Activated CD8-positive, alpha-beta memory T cell treated with anti-CD3 and anti-CD28 coated beads, Interleukin-2, amount 50 U/mL, for 4 hours (primary cell): Measurements from ENCODE around the gene LOXL3.

Experiments used
- DNase-seq: peaks from one replicate; pipeline ENCODE4 v3.0.0-alpha.2; 2020

The LOXL3 gene

DNA sequence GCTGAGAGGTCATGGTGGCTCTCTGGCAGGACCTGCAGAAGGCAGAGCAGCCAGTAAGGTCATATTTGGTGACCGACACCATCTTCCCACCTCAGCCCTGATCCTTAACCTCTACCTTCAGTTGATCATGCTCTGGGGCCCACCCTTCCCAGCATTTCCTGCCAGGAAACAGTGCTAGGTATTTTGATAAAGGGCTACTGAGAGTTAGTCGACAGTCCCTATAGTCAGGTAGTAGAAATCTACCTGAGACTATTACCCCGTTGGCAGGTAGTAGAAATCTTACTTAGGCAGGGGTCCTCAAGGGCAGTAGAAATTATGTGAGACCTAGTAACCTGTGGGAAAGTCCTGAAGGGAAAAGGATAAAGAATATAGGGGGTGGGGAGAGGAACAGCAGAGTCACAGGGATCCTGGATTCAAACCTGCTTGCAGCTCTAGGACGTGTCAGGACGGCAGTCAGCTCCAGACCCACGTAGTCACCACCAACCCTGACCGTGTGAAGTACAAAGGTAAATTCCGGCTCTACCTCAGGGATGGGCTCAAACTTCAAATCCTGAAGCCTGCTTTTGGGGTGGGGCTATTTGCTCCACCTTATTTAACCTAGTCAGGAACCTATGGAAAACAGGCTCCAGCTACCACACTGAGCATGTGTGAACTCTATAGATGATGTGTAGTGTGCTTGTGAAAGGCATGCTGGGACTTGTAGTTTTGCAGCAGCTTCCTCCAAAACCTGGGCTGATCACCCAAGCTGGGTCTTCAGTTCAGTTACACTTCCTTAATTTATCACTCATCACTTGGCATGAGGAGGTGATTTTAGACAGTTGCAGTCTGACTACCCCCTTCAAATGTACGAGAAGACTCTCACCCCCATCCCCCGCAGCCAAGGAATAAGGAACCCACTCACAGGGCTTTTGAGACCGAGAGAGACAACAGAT lies 27.8 kb downstream of the LOXL3 start, which contains the start of gene DQX1:
DQX1 (minus strand) TSS at position 515 of the 932 bp plus-strand sequence; CDS start at position 13, 502 bp downstream.
- DNase-seq: no peak

DNA sequence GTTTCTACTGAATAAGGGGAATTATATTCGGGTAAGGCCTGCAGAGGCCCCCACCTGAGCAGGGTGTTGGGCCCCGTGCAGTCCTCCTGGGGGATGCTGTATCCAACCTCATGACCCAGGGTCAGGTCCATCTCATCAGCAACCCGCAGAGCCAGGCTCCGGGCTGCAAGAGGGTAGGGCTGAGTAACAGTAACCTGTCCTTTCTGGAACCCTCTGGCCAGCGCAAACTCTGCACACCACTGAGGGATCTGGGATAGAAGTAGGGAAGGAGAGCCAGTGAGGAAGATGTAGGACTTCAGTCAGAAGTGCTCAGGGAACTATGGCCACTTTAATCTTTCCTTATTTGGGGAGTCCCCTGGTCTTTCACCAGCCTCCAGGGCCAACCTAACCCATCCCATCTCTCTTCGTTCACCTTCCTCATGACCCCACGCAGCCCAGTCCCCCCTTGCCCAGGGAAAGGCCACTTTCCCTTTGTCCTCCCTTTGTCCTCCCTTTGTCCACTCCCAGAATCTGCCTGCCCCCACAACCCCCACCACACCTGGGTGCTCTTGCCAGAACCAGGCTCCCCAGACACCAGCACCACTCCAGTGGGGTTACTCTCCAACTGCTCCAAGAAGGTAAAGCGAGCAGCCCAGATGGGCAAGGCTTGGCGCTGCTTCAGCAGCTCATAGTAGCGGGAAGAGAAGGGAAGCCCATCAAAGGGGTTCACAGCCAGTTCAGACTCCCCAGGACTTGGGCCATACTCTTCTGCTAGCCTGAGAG lies 28.6 kb downstream of the LOXL3 start:
- DNase-seq: no peak

DNA sequence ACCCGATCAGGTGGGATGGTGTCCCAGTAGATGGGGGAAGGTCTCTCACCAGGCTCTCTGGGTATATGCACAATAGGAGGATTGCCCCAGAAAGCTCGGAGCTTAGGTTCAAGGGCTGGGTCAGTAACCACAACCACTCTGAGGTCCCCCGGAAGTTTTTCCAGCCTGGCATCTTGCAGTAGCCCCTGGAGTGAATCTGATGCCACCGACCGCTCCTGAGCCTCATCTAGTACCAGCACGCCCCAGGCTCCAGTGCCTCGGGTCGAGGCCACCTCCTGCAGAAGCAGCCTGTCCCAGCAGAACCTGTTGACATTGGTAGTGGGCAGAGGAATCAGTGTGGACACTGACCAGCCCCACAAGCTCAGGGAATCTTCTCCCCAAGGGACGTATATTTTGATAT lies 29.7 kb downstream of the LOXL3 start:
- no peak for DNase-seq

DNA sequence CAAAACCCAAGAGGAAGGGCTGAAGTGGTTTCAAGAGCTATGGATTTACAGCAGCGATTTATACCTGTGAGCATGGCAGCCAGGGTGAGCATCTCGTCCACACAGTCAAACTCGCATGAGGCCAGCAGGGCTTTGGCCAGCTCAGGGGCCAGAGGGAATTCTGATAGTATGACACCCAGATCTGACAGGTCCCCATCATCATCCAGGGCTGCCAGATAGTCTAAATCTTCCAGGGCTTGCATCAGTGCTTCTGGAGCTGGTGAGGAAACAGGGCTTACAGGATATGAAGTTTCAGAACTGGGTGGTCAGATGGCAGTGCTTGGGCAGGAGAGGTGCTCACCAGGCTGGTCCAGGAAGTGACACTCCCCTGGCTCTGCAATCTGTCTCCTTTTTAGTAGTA lies 31.2 kb downstream of the LOXL3 start:
- no peak for DNase-seq

DNA sequence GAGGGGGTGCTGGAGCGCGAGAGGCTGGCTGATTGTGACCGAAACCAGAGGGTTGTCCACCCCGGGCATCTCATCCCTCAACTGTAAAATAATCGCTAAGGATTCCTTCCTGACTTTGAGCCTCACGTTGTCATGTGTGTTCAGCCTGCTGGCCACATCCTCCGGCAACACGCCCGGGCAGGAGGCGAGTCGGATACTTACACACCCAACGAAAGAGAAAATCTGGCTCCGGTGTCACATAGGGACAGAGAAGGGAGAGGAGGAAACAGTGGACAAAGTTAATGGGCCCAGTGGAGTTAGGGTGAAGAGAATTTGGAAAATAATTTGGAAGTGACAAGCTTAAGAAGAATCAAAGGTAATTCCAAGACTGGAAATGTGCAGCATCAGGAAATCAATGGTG lies 37.1 kb downstream of the LOXL3 start:
- no peak for DNase-seq

DNA sequence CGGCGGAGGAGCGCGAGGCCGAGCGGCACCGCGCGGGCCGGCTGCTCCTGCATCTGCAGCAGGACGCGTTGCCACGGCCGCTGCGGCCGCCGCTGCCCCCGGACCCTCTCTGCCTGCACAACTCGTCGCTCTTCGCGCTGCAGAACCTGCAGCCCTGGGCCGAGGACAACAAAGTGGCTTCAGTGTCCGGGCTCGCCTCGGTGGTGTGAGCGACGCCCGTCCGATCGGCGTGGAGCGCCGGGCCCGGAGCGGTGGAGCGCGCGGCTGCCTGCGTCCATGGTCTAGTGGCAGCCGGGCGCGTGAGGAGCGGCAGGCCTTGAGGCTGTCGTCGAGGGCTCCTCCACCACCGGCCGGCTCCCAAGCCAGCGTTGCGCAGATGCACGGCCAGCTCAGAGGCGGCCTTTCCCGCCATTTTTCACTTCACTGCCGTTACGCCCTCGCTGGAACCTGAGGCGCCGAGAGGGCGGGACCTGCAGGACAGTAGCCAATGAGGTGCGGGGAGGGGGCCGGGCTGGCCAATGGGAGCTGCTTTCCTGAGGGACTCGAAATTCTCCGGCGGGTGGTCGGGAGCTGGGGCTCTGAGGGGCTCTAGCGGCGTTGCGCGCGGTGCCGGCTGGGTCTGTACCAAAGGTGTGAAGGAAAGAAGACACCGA lies 37.6 kb downstream of the LOXL3 start:
- peak; percentile 78 for DNase-seq

DNA sequence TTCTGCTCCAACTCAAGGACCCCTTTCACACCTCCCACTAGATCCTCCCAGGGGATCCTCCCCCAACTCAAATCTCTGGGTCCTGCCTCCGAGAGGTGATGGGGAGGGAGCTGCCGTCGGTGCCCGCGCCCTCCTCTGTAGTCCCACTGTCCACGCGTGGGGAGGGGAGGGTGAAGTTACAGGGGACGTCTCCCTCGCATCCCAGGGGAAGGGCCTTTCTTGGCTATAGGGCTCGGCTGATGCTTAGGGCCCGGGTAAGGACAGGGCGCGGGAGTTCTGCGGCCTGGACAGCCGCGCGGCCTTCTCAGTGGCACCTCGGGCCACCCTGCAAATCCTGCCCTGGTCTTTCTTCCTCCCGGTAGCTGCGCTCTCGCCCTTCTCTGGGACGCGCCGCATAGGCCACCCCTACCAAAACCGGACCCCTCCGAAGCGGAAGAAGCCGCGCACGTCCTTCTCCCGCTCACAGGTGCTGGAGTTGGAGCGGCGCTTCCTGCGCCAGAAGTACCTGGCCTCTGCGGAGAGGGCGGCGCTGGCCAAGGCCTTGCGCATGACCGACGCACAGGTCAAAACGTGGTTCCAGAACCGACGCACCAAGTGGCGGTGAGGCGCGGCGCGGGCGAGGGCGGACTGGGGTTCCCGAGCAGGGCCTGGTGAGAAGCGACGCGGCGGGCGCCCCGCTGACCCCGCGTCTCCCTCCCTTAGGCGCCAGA lies 38.3 kb downstream of the LOXL3 start:
- DNase-seq: no peak

DNA sequence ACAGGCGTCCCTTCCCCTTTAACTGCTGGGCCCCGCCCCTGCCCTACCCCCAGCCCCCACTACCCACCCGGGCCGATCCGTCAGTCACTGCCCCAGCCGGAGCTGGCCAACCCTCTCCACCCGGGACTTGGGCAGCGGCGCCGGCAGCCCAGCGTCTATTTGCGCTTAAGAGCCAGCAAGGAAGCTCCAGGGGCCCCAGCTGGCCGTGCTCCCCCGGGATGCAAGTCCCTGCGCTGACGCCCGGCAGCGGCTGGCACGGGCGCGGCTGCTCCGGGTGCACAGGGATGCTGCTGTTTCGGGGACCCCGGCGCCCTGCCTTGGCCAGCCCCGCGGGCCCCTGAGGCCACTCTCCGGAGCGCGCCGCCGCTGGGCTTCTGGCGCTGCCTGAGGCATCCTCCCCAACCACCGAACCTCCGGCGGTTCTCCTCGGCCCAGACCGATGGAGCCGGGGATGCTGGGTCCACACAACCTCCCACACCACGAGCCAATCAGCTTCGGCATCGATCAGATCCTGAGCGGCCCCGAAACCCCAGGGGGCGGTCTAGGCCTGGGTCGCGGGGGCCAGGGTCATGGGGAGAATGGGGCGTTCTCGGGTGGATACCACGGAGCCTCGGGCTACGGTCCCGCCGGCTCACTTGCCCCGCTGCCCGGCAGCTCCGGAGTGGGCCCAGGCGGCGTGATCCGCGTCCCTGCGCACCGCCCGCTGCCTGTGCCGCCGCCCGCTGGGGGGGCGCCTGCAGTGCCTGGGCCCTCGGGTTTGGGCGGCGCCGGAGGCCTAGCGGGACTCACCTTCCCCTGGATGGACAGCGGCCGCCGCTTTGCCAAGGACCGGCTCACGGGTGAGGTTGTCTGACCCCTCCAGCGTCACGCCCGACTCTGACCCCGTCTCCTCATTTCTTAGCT lies 39.1 kb downstream of the LOXL3 start, which contains the start of gene TLX2:
TLX2 (plus strand) TSS at position 83 of the 903 bp plus-strand sequence; CDS start at position 440, 357 bp downstream.
- DNase-seq: no peak

DNA sequence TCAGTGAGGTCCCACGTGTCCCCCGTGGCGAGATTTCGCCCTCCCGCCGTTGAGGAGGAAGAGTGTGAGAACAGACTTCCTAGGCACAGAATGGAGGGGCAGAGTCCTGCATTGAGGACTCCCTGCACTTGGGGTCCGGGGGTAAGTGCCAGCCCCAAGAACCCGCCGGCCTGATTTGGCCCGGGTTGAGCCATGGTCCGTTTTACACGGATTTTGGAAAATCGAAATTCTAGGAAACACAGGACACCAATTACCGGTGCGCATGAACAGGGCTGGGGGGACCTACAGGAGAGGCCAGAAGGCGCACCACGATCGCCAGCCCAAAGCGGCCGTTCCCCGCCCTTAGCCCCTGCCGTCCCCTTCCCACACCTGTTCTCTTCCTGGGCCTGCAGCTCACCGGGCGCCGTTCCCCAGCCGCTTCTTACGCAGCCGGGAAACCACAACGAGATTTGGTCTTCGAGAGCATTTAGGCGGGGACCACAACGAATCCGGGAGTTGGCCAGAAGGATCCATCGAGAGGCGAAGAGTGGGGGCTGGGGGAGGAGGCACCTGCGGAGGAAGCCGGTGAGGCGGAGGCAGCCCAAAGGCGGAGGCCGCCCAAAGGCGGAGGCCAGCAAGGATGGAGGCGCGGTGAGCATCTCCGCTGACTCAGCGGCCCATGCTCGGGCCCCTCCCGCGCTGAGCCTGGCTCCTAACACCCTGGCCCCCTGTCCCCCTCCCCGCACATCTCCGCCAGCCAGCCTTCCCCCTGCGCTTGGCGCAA lies 40.0 kb downstream of the LOXL3 start:
- DNase-seq: no peak

DNA sequence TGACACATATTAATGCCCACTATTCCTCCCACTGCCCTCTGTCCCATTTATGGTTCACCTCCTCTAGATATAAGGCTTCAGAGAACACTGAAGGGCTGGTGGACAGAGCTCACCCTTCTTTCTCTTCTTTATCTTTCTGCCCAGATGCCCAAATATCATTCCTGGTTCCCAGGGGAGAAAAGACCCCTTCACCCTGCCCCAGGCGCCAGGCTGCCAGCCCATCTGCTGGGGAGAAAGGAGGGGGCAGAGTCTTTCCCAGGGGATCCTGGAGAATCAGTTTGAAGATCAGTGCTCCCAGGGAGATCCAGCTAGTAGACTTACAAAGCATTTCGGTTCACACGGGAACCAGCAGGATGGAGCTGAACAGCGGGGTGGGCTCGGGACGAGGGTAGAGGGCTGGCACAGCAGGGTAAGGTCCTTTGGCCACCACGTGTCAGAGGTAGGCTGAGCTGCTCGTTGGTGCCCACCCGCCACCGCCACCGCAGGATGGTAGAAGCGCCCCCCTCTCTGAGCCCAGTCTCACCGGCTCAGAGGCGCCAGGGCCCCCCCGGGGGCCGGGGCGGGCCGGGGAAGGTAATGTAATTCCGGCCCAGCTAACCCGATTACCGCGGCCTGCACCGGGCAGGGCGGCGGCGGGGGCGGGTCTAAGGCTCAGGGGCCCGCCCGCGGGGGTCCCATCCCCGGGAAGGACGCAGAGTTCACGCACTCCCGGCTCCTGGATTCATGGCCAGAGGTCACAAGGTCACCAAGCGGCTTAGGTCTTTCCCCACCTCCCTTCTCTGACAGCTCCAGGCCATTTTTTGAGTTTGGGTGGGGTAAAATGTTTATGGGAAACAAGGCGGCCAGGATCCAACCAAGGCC lies 40.8 kb downstream of the LOXL3 start:
- no peak for DNase-seq

DNA sequence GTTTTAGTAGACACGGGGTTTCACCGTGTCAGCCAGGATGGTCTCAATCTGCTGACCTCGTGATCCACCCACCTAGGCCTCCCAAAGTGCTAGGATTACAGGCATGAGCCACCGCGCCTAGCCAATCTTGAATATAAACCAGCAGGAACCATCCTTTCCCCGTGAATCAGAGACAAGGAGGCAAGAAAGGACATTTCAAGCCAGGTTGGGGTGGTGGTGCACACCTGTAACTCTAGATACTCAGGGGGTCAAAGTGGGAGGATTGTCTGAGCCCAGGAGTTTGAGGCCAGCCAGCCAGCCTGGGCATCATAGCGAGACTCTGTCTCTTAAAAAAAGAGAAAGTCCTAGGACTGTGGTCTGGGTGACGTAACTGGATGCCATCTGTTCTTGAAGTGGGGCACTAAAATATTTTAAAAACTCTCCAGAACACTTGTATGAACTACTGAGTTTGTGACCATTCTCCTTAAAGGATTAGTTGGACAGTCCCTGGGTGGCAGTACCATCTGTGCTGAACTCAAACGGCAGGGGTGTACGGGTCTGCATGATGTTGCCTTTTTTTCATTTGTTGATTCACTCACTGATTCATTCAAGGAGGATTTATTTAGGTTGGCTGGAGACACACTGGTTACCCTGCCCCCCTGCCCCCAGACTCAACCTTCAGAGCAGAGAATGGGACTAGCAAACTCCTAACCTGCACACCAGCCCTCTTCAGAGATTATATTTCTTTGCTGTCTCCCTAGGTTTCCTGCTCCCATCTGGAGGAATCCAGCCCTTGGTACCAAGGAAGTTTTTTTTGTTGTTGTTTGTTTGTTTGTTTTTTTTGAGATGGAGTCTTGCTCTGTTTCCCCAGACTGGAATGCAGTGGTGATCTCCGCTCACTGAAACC lies 42.4 kb downstream of the LOXL3 start:
- DNase-seq: no peak

DNA sequence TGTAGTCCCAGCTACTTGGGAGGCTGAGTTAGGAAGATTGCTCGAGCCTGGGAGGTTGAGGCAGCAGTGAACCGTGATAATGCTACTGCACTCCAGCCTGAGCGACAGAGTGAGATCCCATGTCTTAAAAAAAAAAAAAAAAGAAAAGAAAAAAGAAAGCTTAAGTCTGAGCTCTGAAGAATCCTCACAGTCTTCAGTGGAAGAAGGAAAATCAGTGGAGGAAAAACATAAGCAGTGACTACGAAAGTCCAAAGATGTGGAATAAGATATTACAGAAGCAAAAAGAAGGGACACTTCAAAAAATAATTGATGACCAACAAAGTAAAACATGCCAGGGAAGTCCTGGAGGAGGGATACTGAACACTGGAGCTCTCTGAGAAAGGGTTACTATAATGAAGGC lies 43.5 kb downstream of the LOXL3 start:
- no peak for DNase-seq

DNA sequence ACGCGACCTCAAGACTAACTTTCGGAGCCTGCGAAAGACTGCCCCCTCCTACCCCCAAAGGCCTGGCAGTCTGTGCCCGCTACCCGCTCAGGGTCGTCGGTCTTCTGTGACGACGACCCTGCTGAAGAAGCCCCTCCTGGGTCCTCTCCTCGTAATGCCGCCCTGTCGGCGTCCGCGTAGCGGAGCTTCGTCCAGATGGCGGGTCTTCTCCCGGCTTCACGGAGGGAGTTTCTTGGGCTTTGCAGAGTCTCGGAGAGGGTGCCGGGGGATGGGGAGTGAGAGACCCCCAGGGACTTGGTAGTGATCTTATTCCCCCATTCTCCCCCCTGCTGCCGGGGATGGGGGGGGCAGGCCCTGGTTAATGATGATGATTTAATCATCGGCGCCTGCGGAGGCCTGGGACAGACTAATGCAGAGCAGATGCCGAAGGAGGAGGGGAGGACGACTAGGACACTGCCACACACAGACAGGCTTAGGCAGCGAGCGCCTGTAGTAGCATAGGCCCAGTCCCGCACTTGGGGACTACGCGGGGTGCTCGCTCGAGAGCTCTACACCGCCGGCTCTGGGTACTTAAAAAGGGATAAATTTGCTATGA lies 45.7 kb downstream of the LOXL3 start:
- DNase-seq: peak; percentile 38

DNA sequence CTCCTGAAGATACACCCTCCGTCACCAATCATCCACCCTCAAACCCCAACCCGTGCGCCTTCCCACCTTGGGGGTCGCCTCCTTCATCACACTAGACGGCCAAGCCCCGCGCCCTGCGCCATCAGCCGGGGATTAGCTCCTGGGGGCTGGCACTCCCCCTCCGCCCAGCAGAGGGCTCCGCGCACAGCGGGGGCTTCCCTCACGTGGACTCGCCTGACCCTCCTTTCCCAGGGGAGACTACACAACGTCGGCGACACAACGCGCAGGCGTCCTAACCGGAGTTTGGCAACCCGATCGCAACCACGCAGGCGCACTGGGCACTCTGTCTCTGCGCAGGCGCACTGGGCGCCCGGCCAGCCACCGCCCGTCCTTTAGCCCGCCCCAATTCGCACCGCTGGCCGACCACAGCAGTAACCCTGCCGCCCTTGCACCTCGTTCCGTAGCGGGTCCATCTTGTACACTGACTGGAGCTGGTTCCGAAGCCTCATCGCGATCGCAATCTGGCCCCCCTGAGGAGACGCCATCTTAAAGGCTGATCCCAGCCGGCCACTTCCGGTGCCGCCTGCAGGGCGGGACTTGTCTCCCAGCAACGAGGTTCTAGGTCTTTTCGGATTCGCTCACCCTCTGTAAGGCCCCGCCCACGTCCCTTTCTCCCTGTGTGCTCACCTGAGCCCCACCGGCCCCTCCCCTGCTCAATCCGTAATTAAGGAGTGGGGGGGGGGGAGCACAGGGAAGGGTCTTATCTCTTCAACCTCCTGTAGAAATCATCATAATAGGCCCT lies 46.4 kb downstream of the LOXL3 start, which contains the start of gene PCGF1:
PCGF1 (minus strand) TSS at position 551 of the 781 bp plus-strand sequence; CDS start at position 524, 27 bp downstream.
- peak; percentile 100 for DNase-seq

DNA sequence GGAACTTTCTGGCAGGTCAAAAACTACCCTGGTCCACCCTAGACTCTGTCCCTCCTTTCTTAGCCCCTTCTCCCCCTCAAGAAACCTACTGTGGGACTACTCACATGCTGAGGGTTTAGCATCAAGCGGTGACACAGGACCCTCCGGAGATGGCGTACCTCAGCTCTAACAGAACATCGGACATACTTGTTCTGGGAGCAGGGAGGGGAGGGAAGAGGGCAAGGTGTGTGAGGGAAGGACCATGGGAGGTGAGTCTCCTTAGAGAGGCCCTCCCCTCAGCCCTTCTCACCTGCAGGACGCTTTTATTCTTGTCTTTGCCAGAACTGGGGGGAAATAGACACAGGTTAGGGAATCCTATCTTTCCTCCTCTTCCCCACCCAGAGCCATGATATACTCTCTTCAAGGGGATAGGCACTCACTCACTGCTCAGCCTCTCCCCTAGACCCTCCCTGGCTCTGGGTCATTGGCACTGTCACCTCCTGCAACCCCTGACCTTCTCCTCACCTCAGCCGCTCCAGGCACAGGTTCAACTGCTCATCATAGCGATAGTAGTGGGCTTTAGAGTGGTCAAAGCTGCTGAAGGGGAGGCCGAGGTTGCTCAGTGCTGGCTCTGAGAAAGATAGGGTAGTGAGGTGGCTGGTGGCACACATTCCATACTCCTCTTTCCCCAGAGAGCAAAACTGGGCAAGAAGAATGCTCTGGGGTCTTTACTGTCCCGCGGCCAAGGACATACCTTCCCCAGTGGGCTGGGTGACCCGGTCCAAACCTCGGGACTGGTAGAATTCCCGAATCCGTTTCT lies 48.1 kb downstream of the LOXL3 start:
- no peak for DNase-seq

DNA sequence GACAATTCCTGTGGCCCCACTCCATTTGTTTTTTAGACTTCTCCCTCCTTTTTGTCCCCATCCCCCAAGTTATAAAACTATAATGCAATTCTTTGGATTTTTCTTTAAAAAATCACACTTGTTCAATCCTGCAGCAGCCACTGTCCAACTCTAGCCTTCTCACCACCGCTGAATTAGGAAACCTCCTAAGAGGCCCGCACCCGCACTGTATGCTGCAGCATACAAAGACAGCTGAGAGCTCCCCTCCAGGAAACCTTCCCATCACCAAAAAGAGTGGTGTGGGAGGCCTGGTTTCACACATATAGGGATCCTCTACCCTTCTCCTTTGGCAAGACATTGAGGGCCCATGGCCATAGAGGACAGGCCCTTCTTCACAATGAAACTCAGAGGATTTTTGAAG lies 49.2 kb downstream of the LOXL3 start:
- no peak for DNase-seq
